Skeletal muscle tissue (tissue), 4 donors: ENCODE results near the gene CILP. TPM values are rescaled to one million over a fixed set of nuclear protein-coding genes. Genes with fewer than 3 reads are reported as not detected.
"Not testable (repeated sequence)": the region's sequence is repeated elsewhere in the genome, so short reads cannot be mapped to it uniquely, and the experiment has no call there.

Experiments used
- H3K27ac ChIP-seq: one replicate; pipeline ENCODE4 v1.7.0; 2013; ENCODE audit warnings: mild to moderate bottlenecking, low read depth, low read length, inconsistent platforms
- H3K27me3 ChIP-seq, 3 donors: one replicate each; pipeline ENCODE4 v1.7.0; 2013; ENCODE audit warnings: low read length in 3 of 3; ENCODE audit not compliant: control insufficient read depth in 3 of 3, insufficient read depth in 3 of 3
- H3K36me3 ChIP-seq, 3 donors: one replicate each; pipeline ENCODE4 v1.7.0; 2013; ENCODE audit warnings: low read length in 3 of 3; ENCODE audit not compliant: control insufficient read depth in 3 of 3, insufficient read depth in 3 of 3
- H3K4me1 ChIP-seq, 3 donors: one replicate each; pipeline ENCODE4 v1.7.0; 2013; ENCODE audit warnings: low read length in 3 of 3, mild to moderate bottlenecking in 3 of 3; ENCODE audit not compliant: control insufficient read depth in 3 of 3, insufficient read depth in 3 of 3
- H3K4me3 ChIP-seq, 3 donors: one replicate each; pipeline ENCODE4 v1.7.0; 2013; ENCODE audit warnings: low read length in 3 of 3
- H3K9ac ChIP-seq, 3 donors: one replicate each; pipeline ENCODE4 v1.7.0; 2013; ENCODE audit warnings: low read length in 3 of 3, mild to moderate bottlenecking in 3 of 3, moderate library complexity in 2 of 3, low read depth in 1 of 3
- H3K9me3 ChIP-seq, 3 donors: one replicate each; pipeline ENCODE4 v1.7.0; 2013; ENCODE audit warnings: low read length in 3 of 3; ENCODE audit not compliant: control insufficient read depth in 3 of 3
- total RNA-seq: library from RNA; depleted of rRNA; stranded (reverse); fragments of >200 nt; gene quantifications from one replicate; pipeline ENCODE4 v1.2.3, GENCODE V29; 2014
- donor health status: Osteomylitis.

CILP gene
- total RNA-seq, 1 donor from 2014 or later, result 38.1 TPM

GRCh38 chr15:65197337-65197645 lies 14.0 kb downstream of the CILP start:
- H3K36me3 ChIP-seq, result peaks cover 0 to 4% (median 2%) of the 10 kb centered on the region in 3 donors
- H3K9me3 ChIP-seq, result no peaks in the 10 kb centered on the region
- no peaks in the 10 kb centered on the region for H3K27me3 ChIP-seq
- H3K4me1 ChIP-seq, result peaks cover 0 to 6% (median 5%) of the 10 kb centered on the region in 3 donors
- no peak overlapping the region for H3K4me3 ChIP-seq
- H3K9ac ChIP-seq, result no peak overlapping the region
- H3K27ac ChIP-seq, result no peak overlapping the region

GRCh38 chr15:65196637-65197336 lies 14.5 kb downstream of the CILP start:
- Histone ChIP-seq H3K27me3 (no peaks in the 10 kb centered on the region), H3K36me3 (peaks cover 0 to 4% (median 2%) of the 10 kb centered on the region in 3 donors), H3K27ac (no peak overlapping the region)

GRCh38 chr15:65195548-65195923 lies 15.7 kb downstream of the CILP start:
- Histone ChIP-seq H3K36me3 (peaks cover 0 to 4% (median 2%) of the 10 kb centered on the region in 3 donors), H3K27me3 (no peaks in the 10 kb centered on the region), H3K9ac (no peak overlapping the region), H3K4me3 (no peak overlapping the region), H3K9me3 (no peaks in the 10 kb centered on the region), H3K27ac (peak overlapping the region; percentile 47), H3K4me1 (peaks cover 0 to 6% (median 5%) of the 10 kb centered on the region in 3 donors)

More at GRCh38 chr15:65196637-65197336, 14.5 kb downstream of the CILP start:
- H3K4me1 ChIP-seq, result peaks cover 0 to 6% (median 5%) of the 10 kb centered on the region in 3 donors
- H3K4me3 ChIP-seq, result no peak overlapping the region
- H3K9me3 ChIP-seq, result no peaks in the 10 kb centered on the region
- no peak overlapping the region for H3K9ac ChIP-seq

- Histone ChIP-seq H3K27me3 (no peaks in the 10 kb centered on the region), H3K4me3 (no peak overlapping the region), H3K9me3 (no peaks in the 10 kb centered on the region), H3K36me3 (peaks cover 0 to 4% (median 2%) of the 10 kb centered on the region in 3 donors), H3K9ac (no peak overlapping the region), H3K27ac (peak overlapping the region; percentile 47), H3K4me1 (peaks cover 0 to 6% (median 5%) of the 10 kb centered on the region in 3 donors)
Observed at GRCh38 chr15:65194826-65195547, 16.3 kb downstream of the CILP start.

- Histone ChIP-seq H3K27ac (no peak overlapping the region), H3K9ac (no peak overlapping the region), H3K4me1 (peaks cover 0 to 6% (median 5%) of the 10 kb centered on the region in 3 donors), H3K4me3 (no peak overlapping the region), H3K9me3 (no peaks in the 10 kb centered on the region), H3K36me3 (no peaks in the 10 kb centered on the region), H3K27me3 (no peaks in the 10 kb centered on the region)
Observed at GRCh38 chr15:65192016-65192415, 19.3 kb downstream of the CILP start.

GRCh38 chr15:65189102-65189740 lies 22.1 kb downstream of the CILP start:
- Histone ChIP-seq H3K27me3 (no peaks in the 10 kb centered on the region), H3K9me3 (no peaks in the 10 kb centered on the region), H3K4me3 (no peak overlapping the region), H3K4me1 (peaks cover 0 to 3% (median 3%) of the 10 kb centered on the region in 3 donors), H3K9ac (no peak overlapping the region), H3K36me3 (no peaks in the 10 kb centered on the region), H3K27ac (no peak overlapping the region)

GRCh38 chr15:65188472-65188871 lies 22.8 kb downstream of the CILP start:
- H3K9ac ChIP-seq, H3K4me1 ChIP-seq, H3K36me3 ChIP-seq, H3K9me3 ChIP-seq, H3K27ac ChIP-seq, H3K27me3 ChIP-seq, H3K4me3 ChIP-seq: not testable (repeated sequence)

GRCh38 chr15:65184868-65185717 lies 26.2 kb downstream of the CILP start, which contains the start of gene CLPX:
TSS of gene CLPX (minus strand) at chr15:65185342. CDS start at chr15:65185153, 189 bp downstream.
- peaks cover 7 to 9% (median 8%) of the 10 kb centered on the region in 3 donors for H3K4me1 ChIP-seq
- peak within 1 kb of the TSS; percentile 96 for H3K27ac ChIP-seq
- H3K27me3 ChIP-seq, result no peaks in the 10 kb centered on the region
- H3K4me3 ChIP-seq, result peak within 1 kb of the TSS; percentile 85 to 94 (median 92)
- H3K9me3 ChIP-seq, result no peaks in the 10 kb centered on the region
- peak within 1 kb of the TSS; percentile 96 to 99 (median 98) for H3K9ac ChIP-seq
- no peaks in the 10 kb centered on the region for H3K36me3 ChIP-seq

- peak overlapping the region; percentile 85 to 94 (median 92) for H3K4me3 ChIP-seq
- no peaks in the 10 kb centered on the region for H3K27me3 ChIP-seq
- peak overlapping the region; percentile 96 to 99 (median 98) for H3K9ac ChIP-seq
- no peaks in the 10 kb centered on the region for H3K9me3 ChIP-seq
- H3K36me3 ChIP-seq, result peaks cover 0 to 5% (median 0%) of the 10 kb centered on the region in 3 donors
- peaks cover 7 to 9% (median 8%) of the 10 kb centered on the region in 3 donors for H3K4me1 ChIP-seq
- peak overlapping the region; percentile 96 for H3K27ac ChIP-seq
Observed at GRCh38 chr15:65184305-65184867, 26.9 kb downstream of the CILP start.
